ENCODE measurements around the gene ETFDH. TPM values are rescaled to one million over a fixed set of nuclear protein-coding genes. Genes with fewer than 3 reads are reported as not detected.
A peak's percentile ranks its signal among the peaks of the same experiment; 100 is the strongest.

The ETFDH gene
- total and polyA plus RNA-seq, 9 of the 15 experiments (the other 6 are each of a cell fraction or from before 2014, with no cell fraction given), result 14.6 to 33.6 (median 25.9) TPM

- no peak for TF ChIP-seq SIRT6 (IDR thresholded peaks at IDR 0.05; ENCODE audit: low read depth, low read length)
- TF ChIP-seq, protein P1, sequence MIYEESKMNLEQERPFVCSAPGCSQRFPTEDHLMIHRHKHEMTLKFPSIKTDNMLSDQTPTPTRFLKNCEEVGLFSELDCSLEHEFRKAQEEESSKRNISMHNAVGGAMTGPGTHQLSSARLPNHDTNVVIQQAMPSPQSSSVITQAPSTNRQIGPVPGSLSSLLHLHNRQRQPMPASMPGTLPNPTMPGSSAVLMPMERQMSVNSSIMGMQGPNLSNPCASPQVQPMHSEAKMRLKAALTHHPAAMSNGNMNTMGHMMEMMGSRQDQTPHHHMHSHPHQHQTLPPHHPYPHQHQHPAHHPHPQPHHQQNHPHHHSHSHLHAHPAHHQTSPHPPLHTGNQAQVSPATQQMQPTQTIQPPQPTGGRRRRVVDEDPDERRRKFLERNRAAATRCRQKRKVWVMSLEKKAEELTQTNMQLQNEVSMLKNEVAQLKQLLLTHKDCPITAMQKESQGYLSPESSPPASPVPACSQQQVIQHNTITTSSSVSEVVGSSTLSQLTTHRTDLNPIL (CRISPR knock-in tag; IDR thresholded peaks at IDR 0.05), result no peak
- no peak for TF ChIP-seq ESRRB (CRISPR knock-in tag; IDR thresholded peaks at IDR 0.05; ENCODE audit: borderline replicate concordance)
- TF ChIP-seq RB1 (IDR thresholded peaks at IDR 0.05; ENCODE audit: low read depth), result 0 out of 2 replicates have a peak, but pooled peaks have one; percentile 24
- TF ChIP-seq BRCA1 (IDR thresholded peaks at IDR 0.05), result no peak
- TF ChIP-seq BRCA1 (CRISPR knock-in tag; IDR thresholded peaks at IDR 0.05), result no peak
- no peak for TF ChIP-seq MTF1 (CRISPR knock-in tag; IDR thresholded peaks at IDR 0.05; ENCODE audit: borderline replicate concordance)
- no peak for TF ChIP-seq ZNF57 (CRISPR knock-in tag; IDR thresholded peaks at IDR 0.05)
- no peak for TF ChIP-seq ZNF717 (CRISPR knock-in tag; IDR thresholded peaks at IDR 0.05)
- no peak for TF ChIP-seq SNIP1 (IDR thresholded peaks at IDR 0.05; ENCODE audit: low read depth)
- TF ChIP-seq CXXC5 (CRISPR knock-in tag; IDR thresholded peaks at IDR 0.05), result peak; percentile 80
- TF ChIP-seq XRCC3 (IDR thresholded peaks at IDR 0.05), result no peak
- TF ChIP-seq MGA (IDR thresholded peaks at IDR 0.05), result peak; percentile 97
- no peak for TF ChIP-seq LARP7 (IDR thresholded peaks at IDR 0.05)
Measured at GRCh38 chr4:158722917-158723793, 51.1 kb downstream of the ETFDH start, which contains the start of gene PPID (continued).

All from K562 (cell line).